ENCODE measurements around the gene KIAA0319L.

KIAA0319L gene

DNA sequence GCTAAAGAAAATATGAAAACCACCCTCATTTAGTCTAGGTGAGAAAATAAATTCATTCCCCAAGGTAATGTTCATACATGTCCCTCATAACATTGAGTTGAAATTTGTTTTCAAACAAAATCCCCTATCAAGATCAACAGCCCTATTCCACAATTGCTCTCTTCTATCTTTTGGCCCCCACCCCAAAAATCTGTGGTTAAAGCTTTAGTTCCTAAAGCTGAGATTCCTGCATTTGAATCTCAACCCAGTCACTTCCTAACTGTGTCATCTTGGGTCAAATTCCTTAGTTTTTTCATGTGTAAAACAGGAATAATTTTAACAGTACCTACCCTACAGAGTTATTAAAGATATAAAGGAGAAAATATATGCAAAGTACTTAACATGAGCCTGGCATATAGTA is 22.0 kb downstream of the KIAA0319L start:
- no peak for DNase-seq

DNA sequence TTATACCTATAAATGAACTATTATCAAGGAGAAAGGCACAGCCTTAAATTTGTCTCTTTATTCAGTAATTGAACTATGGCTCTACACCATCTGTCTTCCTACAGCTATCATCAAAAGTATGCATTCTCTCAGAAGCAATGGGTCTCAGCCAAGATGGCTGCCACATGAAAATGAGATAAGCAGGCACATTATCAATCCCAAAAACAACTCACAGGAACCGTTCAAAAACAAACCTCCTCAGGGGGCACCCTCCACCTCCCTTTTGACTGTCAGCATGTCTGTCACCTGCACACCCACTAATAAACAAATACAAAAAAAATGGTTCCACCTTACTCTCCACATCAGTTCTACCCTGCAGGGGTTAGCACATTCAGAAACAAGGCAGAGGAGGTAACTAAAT is 23.6 kb downstream of the KIAA0319L start:
- DNase-seq = no peak

- no peak for DNase-seq
These were observed 24.5 kb downstream of the KIAA0319L start for GRCh38 chr1:35532497-35533223.

GRCh38 chr1:35531368-35531767 is 25.8 kb downstream of the KIAA0319L start:
- DNase-seq = no peak

GRCh38 chr1:35530946-35531345 is 26.3 kb downstream of the KIAA0319L start:
- DNase-seq = no peak

DNA sequence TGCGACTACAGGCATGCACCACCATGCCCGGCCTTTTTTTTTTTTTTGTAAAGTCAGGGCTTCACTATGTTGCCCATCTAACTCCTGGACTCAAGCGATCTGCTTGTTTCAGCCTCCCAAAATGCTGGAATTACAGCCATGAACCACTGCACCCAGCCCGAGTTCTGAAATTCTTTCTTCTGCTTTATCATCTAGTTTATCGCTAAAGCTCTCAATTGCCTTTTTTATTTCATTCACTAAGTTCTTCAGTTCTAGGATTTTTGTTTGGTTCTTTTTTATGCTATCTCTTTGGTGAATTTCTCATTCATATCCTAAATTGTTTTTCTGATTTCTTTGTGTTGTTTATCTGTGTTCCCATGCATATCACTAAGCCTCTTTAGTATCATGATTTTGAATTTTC is 27.0 kb downstream of the KIAA0319L start:
- no peak for DNase-seq

DNA sequence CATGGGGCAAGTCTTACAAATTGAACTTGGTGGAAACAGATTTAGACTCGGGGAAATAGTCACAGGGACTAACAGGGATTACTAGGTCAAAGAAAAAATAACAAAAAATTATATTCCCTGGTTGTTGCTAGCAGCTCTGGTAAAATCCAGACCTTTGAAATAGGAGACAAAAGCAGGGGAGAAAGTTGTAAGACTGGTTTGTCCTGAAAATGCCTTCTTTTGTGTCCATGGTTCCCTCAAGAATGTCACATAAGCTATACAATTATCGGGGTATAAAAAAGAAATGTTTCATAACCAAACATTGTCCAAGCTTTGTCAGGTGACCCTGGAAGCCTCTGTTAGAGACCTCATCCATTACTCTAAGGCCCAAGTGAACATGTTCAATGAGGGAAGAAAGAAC is 33.1 kb downstream of the KIAA0319L start:
- DNase-seq = no peak

- no peak for DNase-seq
These were observed 37.8 kb downstream of the KIAA0319L start for GRCh38 chr1:35519432-35519831.

DNA sequence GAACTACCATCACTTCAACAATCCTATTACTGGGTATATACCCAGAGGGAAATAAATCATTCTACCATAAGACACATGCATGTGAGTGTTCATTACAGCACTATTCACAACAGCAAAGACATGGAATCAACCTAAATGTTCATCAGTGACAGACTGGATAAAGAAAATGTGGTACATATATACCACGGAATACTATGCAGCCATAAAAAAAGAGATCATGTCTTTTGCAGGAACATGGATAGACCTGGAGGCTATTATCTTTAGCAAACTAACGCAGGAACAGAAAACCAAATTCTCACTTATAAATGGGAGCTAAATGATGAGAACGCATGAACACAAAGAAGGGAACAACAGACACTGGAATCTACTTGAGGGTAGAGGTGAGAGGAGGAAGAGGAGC is 39.0 kb downstream of the KIAA0319L start:
- DNase-seq = no peak

- no peak for DNase-seq
These were observed 45.9 kb downstream of the KIAA0319L start for GRCh38 chr1:35511305-35511704.

GRCh38 chr1:35509558-35509957 is 47.6 kb downstream of the KIAA0319L start:
- DNase-seq = no peak

GRCh38 chr1:35507947-35508346 is 49.3 kb downstream of the KIAA0319L start:
- no peak for DNase-seq

DNA sequence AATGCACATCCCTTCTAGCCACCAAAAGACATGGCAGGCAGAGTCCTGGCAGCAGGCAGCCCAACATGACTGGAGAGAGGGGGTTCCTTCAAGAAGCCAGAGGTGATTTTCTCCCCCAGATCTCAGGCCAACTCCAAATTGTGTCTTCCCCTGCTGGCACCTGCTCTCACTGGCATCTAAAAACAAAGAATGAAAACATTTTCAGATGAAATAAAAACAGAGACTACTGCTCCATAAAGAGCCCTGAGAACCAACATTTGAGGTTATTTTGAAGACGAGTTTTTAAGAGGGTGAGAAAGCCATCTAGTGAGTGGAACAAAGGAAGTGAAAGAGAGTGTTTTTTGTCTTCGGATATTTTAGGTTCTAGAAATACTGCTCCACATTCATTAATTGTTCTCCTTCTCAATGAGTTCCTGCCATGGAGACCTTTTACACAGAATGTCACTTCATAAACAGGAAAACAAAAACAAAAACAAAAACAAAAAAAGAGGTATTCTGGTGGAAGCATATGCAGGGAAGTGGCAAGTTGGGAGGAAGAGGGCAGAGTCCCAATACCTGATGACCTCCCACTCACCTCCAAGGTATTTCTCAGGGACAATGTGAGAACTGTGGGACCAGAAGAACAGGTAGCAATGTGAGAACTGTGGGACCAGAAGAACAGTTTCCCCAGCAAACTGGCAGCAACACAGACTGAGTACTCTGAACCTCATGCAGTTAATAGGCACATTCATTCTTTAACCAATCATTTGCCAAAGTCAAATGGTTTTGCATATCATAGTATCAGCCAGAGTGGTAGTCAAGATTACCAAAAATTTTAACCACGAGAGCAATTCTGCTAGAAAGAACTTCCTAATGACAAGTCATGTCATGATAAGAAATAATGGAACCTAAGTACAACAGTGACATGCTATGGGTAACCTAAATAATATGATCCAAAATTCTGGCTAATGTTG is 50.0 kb downstream of the KIAA0319L start:
- no peak for DNase-seq

DNA sequence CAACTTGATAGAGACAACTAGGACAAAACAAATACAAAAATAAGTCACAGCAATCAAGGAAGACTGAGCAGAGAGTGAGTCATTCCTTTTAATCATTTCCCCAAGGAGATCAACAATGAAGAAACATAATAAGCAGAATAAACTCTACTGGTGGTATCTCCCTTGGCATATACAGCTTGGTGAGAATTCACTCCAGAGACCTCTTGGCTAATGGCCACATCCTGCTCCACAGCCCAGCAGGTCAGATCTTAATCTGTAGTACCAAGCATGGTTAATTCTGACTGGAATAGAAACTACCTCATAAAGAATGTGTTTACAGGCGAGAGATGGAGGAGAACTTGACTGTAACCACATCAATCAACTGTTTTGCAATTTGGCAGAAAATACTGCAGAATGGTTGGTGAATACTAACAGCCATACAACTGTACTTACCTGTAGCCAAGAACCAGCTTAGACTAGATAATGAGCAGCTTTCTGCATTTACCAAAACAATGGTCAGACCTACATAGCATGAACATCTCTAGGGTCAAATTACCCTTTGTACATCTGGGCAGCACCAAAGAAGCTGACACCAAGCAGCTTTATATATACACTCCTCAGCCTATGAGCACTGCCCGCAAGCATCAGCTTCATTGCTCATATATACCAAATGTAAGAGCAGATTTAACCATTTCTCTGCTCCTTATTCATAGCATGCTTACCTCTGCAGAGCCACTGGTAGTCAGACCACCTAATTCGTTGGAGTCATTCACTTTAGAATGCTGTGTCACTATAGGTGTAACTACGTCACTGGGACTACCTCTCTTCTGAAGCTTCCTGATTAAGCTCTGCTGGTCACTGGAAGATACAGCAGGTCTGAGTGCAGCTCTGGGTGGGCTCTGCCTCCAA is 51.0 kb downstream of the KIAA0319L start:
- no peak for DNase-seq

GRCh38 chr1:35502242-35502641 is 55.0 kb downstream of the KIAA0319L start:
- no peak for DNase-seq

DNA sequence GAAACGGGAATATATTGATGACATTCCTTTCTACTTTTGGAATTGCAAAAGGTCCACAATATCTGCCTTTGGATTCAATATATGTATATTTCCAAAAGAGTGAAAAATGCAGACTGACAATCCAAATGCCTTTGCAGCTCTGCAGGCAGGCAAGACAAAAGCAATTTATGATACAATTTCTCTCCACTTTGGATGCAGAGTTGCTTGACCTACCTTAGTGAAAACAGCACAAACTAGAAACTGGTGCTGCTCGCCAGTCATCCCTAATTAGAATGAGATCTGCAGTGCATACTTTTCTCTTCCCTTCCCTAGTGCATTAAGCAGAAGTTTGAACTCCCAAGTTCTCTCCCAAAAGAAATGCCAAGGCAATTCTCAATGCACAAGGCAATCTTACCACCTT is 56.8 kb downstream of the KIAA0319L start:
- no peak for DNase-seq

- DNase-seq = no peak
These were observed 57.5 kb downstream of the KIAA0319L start for GRCh38 chr1:35499652-35500176.

GRCh38 chr1:35499231-35499630 is 58.0 kb downstream of the KIAA0319L start:
- DNase-seq = no peak

GRCh38 chr1:35497571-35497970 is 59.6 kb downstream of the KIAA0319L start:
- no peak for DNase-seq

- DNase-seq = no peak
These were observed 67.0 kb downstream of the KIAA0319L start for GRCh38 chr1:35490250-35490649.

GRCh38 chr1:35488336-35488735 is 68.9 kb downstream of the KIAA0319L start:
- DNase-seq = no peak

GRCh38 chr1:35486858-35487408 is 70.3 kb downstream of the KIAA0319L start:
- DNase-seq = no peak

DNA sequence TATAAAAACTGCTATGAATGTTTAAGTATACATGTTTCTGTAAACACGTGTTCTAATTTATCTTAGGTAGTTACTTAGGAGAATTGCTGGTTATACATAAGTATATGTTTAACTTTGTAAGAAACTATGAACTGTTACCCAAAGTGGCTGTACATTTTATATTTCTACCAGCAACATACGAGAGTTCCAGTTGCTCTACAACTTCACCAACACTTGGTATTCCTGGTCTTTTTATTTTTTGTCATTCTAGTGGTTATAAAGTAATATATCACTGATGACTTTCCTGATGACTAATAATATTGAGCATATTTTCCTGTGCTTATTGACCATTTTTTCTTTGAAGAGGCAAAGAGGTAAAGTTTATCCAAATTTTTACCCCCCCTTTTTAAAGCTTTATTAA is 76.0 kb downstream of the KIAA0319L start:
- DNase-seq = no peak

Measured in NCI-H2227 treated with DMSO at 0.1 percent for 48 hours (cell line).